TTC549 (cell line): ENCODE data around the gene ANKRD13A.
"Not testable (repeated sequence)": the region's sequence is repeated elsewhere in the genome, so short reads cannot be mapped to it uniquely, and the experiment has no call there.

Experiments used
- FAIRE-seq: peaks from 2 replicates; lab custom pipeline; 2012; peaks lifted over from hg19 to GRCh38; lab: Jason Lieb, UNC

ANKRD13A gene

GRCh38 chr12:110084314-110085015 is 85.2 kb downstream of the ANKRD13A start:
- no peak for FAIRE-seq

GRCh38 chr12:110088216-110088615 is 89.0 kb downstream of the ANKRD13A start:
- FAIRE-seq: not testable (repeated sequence)

- FAIRE-seq: no peak
These were observed 89.7 kb downstream of the ANKRD13A start for GRCh38 chr12:110088936-110089335.
